UCSD-AML1 (cell line): ENCODE measurements around the gene ATP6V0E2.
"Not testable (repeated sequence)": the region's sequence is repeated elsewhere in the genome, so short reads cannot be mapped to it uniquely, and the experiment has no call there.

Source experiments
- DNase-seq: peaks from one replicate; lab custom pipeline; 2025; ENCODE audit not compliant: unreplicated experiment; lab: John Stamatoyannopoulos, UW

The ATP6V0E2 gene

DNA sequence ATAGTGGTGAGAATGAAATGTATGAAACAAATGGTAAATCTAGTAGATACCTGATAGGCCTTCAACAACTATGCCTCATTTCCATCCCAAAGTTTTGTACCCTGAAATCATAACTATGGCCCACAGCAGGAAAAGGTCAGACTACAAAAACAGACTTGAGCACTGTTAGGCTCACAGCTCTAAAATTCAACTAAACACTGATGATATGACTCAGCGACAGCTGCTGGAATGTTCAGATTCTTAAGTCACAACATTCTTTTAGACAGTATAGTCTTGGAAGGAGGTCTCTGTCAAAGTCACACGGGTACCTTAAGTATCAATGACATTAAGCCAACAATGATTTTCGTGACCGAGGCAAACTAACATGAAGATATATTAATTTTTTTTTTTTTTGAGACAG, 38.4 kb downstream of the ATP6V0E2 start:
- not testable (repeated sequence) for DNase-seq

DNA sequence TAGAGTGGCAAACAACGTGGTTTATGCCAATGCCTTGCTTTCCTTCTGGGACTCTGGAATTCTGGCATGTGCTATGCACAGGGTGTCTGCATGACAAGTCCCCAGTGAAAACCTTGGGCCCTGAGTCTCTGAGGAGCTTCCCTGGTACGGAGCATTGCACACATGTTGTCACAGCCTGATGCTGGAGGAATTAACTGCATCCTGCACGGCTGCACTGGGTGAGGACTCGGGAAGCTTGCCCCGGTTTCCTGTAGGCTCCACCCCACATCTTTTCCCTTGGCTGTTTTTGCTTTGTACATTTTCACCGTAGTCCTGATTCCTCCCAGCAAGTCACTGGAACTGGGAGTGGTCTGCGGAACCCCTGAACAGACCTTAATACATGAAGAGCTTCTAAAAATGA, 52.6 kb downstream of the ATP6V0E2 start:
- not testable (repeated sequence) for DNase-seq
